ENCODE results near the gene BBS9.
"Not testable (repeated sequence)": the region's sequence is repeated elsewhere in the genome, so short reads cannot be mapped to it uniquely, and the experiment has no call there.

BBS9 gene

GRCh38 chr7:33128990-33129805 is at the start of gene BBS9:
Gene BBS9, plus strand, starts transcription at chr7:33129564. Its CDS starts 16,689 bp downstream, at chr7:33146253.
- H3K27ac ChIP-seq, result peak within 1 kb of the TSS; percentile 64
- peak; percentile 73 for DNase-seq (ENCODE audit: low read depth, low spot score)

- no peak for DNase-seq (ENCODE audit: low read depth, low spot score)
- no peak overlapping the region for H3K27ac ChIP-seq
Observed at GRCh38 chr7:33079763-33080690, 49.3 kb upstream of the BBS9 start.

- DNase-seq (ENCODE audit: low read depth, low spot score), result no peak
- H3K27ac ChIP-seq, result no peak overlapping the region
Observed at GRCh38 chr7:33087356-33087755, 42.0 kb upstream of the BBS9 start.

- H3K27ac ChIP-seq, result no peak overlapping the region
- DNase-seq (ENCODE audit: low read depth, low spot score), result no peak
Observed at GRCh38 chr7:33087858-33088257, 41.5 kb upstream of the BBS9 start.

GRCh38 chr7:33089142-33089541 is 40.2 kb upstream of the BBS9 start:
- H3K27ac ChIP-seq, result no peak overlapping the region
- DNase-seq (ENCODE audit: low read depth, low spot score), result no peak

GRCh38 chr7:33091111-33091531 is 38.2 kb upstream of the BBS9 start:
- no peak for DNase-seq (ENCODE audit: low read depth, low spot score)
- no peak overlapping the region for H3K27ac ChIP-seq

- H3K27ac ChIP-seq, result no peak overlapping the region
- DNase-seq (ENCODE audit: low read depth, low spot score), result no peak
Observed at GRCh38 chr7:33091641-33092191, 37.6 kb upstream of the BBS9 start.

GRCh38 chr7:33093266-33093665 is 36.1 kb upstream of the BBS9 start:
- DNase-seq (ENCODE audit: low read depth, low spot score), result no peak
- no peak overlapping the region for H3K27ac ChIP-seq

GRCh38 chr7:33094745-33095275 is 34.6 kb upstream of the BBS9 start:
- H3K27ac ChIP-seq; DNase-seq (ENCODE audit: low read depth, low spot score): not testable (repeated sequence)

- no peak overlapping the region for H3K27ac ChIP-seq
- DNase-seq (ENCODE audit: low read depth, low spot score), result no peak
Observed at GRCh38 chr7:33099154-33099940, 30.0 kb upstream of the BBS9 start.

- DNase-seq (ENCODE audit: low read depth, low spot score), result no peak
- no peak overlapping the region for H3K27ac ChIP-seq
Observed at GRCh38 chr7:33100770-33101169, 28.6 kb upstream of the BBS9 start.

- no peak for DNase-seq (ENCODE audit: low read depth, low spot score)
- no peak overlapping the region for H3K27ac ChIP-seq
Observed at GRCh38 chr7:33101906-33102305, 27.5 kb upstream of the BBS9 start.

- H3K27ac ChIP-seq, result no peak overlapping the region
- no peak for DNase-seq (ENCODE audit: low read depth, low spot score)
Observed at GRCh38 chr7:33107136-33108066, 22.0 kb upstream of the BBS9 start.

GRCh38 chr7:33108554-33109004 is 20.8 kb upstream of the BBS9 start:
- peak overlapping the region; percentile 62 for H3K27ac ChIP-seq
- DNase-seq (ENCODE audit: low read depth, low spot score), result no peak

- peak within 1 kb of the TSS; percentile 62 for H3K27ac ChIP-seq
- DNase-seq (ENCODE audit: low read depth, low spot score), result no peak
Observed at GRCh38 chr7:33109005-33109757, 20.2 kb upstream of the BBS9 start, which contains the start of gene RP9. Gene RP9, minus strand, starts transcription at chr7:33109404. Its CDS starts 32 bp downstream, at chr7:33109372.

- peak overlapping the region; percentile 62 for H3K27ac ChIP-seq
- DNase-seq (ENCODE audit: low read depth, low spot score), result no peak
Observed at GRCh38 chr7:33109758-33110238, 19.6 kb upstream of the BBS9 start.

GRCh38 chr7:33111614-33112013 is 17.8 kb upstream of the BBS9 start:
- no peak for DNase-seq (ENCODE audit: low read depth, low spot score)
- no peak overlapping the region for H3K27ac ChIP-seq

- no peak overlapping the region for H3K27ac ChIP-seq
- DNase-seq (ENCODE audit: low read depth, low spot score), result no peak
Observed at GRCh38 chr7:33114976-33115375, 14.4 kb upstream of the BBS9 start.
